SKM-1 (cell line): Measurements from ENCODE around the gene SCYL1.

Experiments used
- DNase-seq: peaks from one replicate; lab custom pipeline; 2025; ENCODE audit not compliant: unreplicated experiment; lab: John Stamatoyannopoulos, UW

Gene SCYL1

GRCh38 chr11:65535102-65535501 is 10.2 kb downstream of the SCYL1 start:
- DNase-seq: no peak

GRCh38 chr11:65536412-65537295 is 11.8 kb downstream of the SCYL1 start:
- DNase-seq: no peak

DNA sequence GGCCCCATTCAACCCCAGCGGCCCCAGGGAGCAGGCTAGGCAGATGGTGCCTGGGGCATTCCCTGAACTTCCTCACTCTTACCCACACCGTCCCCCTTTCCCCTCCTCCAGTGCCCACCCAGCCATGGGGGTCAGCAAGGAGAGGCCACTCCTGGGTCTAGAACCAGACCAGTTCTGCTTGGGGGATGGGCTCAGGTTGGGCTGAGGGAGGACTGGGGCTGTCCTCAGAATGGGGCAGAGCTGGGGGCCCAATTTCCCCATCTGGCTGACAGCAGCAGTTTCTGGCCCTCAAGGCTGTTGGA is 12.4 kb downstream of the SCYL1 start:
- DNase-seq: no peak

DNA sequence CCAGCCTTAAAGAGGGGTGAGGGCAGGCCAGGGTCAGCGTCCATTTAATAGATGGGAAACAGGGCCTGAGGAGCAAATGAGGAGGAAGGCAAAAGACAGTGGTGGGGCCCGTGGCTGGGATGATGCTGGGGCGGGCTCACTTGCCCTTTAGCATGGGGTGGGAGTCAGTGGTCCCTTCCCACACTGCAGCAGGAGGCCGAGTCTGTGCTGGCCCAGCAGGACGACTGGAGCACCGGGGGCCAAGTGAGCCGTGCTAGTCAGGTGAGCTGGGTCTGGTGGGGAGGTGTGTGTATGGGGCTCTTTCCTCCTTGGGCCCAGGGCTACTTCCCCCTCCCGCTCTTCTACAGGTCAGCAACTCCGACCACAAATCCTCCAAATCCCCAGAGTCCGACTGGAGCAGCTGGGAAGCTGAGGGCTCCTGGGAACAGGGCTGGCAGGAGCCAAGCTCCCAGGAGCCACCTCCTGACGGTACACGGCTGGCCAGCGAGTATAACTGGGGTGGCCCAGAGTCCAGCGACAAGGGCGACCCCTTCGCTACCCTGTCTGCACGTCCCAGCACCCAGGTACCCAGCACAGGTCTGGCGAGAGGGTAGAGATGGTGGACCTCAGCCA is 12.8 kb downstream of the SCYL1 start:
- DNase-seq: no peak

GRCh38 chr11:65538232-65538914 is 13.5 kb downstream of the SCYL1 start:
- no peak for DNase-seq

- no peak for DNase-seq
These were observed 14.2 kb downstream of the SCYL1 start for GRCh38 chr11:65538915-65539743.

DNA sequence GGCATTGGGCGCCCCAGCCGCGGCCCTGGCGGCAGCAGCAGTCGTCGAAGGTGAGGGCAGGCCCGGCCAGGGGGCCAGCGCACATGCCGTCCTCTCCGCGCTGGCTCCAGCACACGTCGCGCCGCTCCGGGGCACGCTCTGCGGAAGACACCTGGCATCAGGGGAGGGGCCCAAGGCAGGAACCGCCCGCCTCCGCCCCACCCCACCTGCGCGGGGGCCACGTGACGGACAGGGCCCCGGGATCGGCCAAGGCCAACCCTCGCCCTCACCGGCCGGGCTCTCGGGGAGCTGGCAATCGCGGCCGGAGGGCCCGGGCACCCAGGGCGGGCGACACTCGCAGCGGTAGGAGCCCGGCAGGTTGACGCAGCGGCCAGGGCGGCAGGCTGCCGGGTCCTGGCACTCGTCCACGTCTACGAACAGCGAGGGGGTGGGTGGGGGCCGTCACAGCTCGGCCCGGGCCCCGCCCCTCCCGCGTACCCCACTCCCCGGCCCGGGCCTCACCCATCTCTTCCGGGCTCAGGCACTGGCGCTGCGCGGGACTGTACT is 14.9 kb downstream of the SCYL1 start:
- DNase-seq: no peak

DNA sequence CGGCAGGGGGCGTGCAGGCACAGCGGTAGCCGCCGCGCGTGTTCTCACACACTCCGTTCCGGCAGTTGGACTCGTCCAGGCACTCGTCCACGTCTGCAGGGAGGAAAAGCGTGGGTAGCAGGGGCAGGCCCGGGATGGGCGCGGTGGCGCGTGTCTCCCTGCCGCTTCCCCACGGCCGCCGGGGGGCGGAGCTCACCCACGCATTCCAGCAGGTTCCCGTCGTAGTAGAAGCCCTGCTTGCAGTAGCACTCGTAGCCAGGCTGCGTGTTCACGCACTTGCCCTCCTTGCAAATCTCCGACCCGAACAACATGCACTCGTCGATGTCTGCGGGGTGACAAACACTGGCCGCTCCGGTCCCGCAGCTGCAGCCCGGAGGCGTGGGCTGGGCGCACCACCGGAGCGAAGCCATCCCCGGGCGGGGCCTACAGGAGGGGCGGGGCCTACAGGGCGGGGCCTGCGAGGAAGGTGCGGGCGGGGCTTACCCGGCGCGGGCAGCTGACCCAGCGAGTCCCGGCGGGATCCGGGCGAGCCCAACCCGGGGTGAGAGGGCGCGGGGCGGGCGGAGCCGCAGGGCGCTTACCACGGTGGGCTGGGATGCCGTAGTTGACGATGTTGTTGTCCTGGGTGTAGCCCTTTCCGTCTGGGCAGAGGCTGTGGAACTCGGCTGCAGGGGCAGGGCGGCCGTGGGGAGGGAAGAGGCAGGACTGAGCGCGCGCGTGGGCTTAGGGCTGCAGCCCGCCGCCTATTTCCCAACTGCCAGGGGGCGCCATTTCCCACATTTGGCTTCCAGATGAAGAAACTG is 15.6 kb downstream of the SCYL1 start:
- DNase-seq: peak; percentile 68

GRCh38 chr11:65541093-65541982 is 16.5 kb downstream of the SCYL1 start:
- no peak for DNase-seq

- DNase-seq: no peak
These were observed 18.0 kb downstream of the SCYL1 start for GRCh38 chr11:65542738-65543390.

DNA sequence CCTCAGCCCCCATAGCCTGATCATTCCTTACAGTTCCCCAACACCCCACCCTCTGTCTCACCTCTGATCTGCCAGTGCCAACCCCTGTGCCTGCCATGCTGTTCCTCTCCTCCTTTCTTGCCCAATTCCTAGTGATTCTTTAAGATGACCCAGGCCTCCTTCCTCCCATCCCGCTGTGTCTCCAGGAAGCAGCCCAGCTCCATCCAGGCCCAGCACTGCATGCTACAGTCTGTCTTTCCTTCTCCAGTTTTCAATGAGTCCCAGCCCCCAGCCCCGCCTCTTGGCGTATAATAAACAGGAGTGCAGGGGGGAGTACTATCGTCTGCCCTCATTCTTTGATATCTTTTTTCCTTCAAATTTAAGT is 21.0 kb downstream of the SCYL1 start:
- DNase-seq: no peak

DNA sequence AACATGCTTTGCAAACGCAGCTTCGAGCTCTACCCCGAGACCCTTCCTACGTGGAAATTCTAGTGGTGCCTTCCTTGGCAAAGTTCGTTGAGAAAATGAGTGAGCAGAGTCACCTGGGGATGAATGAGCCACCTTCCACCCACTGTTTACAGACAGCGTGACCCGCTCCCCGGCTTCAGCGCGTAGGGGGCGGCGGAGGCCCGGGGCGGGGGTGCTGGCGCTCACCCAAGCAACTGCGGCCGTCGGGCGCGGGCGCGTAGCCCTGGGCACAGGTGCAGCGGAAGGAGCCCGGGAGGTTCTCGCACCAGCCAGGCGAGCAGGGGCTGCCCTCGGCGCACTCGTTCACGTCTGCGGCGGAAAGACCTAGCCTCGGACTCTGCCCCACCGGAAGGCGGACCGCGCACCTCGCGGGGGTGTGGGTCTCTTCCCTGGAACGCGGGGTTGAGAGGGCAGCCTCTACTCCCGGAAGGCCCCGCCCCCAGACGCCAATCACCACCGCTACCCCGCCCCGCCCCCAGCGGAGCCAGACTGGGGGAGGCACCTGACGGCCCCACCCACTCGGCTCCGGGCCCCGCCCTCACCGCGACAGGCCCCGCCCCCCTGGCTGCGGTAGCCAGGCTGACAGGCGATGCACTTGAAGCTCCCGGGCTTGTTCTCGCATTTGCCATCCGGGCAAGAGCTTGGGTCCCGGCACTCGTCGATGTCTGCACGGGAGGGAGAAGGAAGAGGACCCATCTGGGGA is 21.5 kb downstream of the SCYL1 start:
- DNase-seq: peak; percentile 27

GRCh38 chr11:65547446-65548125 is 22.7 kb downstream of the SCYL1 start:
- DNase-seq: no peak

GRCh38 chr11:65548395-65548794 is 23.5 kb downstream of the SCYL1 start:
- no peak for DNase-seq

DNA sequence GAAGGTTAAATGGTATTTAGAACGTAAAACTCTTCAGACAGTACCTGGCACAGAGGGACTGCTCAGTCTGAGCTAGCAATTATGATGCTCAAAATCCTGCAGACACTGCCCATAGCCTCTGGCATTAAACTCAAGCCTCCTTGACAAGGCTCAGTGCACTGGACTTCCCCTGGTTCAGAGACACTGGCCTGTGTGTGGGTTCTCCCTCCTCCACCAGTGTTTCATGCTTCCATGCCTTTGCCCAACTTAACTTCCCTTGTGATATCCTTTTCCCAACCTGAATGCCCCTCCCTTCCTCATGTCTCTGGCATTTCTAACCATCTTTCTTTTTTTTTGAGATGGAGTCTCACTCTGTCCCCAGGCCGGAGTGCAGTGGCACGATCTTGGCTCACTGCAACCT is 24.2 kb downstream of the SCYL1 start:
- DNase-seq: no peak

- no peak for DNase-seq
These were observed 26.9 kb downstream of the SCYL1 start for GRCh38 chr11:65551572-65552387.
